KOPT-K1 (cell line): ENCODE results near the gene TSPAN18.

Experiments
- H3K27ac ChIP-seq: fragments of 200-600 bp; sonication (generic); 2 replicates; pipeline ENCODE4 v1.5.1; 2016; ENCODE audit warnings: antibody characterized with exemption, mild to moderate bottlenecking, low read depth, low read length; ENCODE audit not compliant: poor library complexity, severe bottlenecking
- H3K36me3 ChIP-seq: fragments of 200-600 bp; sonication (generic); 2 replicates; pipeline ENCODE4 v1.5.1; 2017; ENCODE audit warnings: antibody characterized with exemption, mild to moderate bottlenecking, low read length, moderate library complexity; ENCODE audit not compliant: insufficient read depth
- H3K9me3 ChIP-seq: fragments of 200-600 bp; sonication (generic); 2 replicates; pipeline ENCODE4 v1.5.1; 2017; ENCODE audit warnings: antibody characterized with exemption, low read length, mild to moderate bottlenecking; ENCODE audit not compliant: insufficient read depth, poor library complexity, severe bottlenecking

TSPAN18 gene

DNA sequence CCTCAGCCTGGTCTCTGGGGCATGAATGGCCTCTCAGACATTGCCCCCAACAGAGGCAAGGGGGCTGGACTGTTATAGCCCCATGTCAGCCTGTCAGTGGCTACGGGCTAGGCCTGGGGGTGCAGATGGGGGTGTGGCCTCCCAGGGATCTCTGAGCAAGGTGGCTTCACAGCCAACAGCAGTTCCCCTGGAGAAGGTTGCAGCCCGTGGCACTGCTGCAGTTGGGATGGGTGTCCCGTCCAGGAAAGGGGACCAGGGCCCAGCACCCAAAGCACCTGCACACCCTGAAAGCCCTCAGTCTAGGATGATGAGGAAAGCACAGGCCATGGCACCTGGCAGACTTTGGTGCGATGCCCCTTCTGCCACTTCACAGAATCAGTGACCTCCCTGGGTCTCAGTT lies 122.7 kb downstream of the TSPAN18 start:
- H3K36me3 ChIP-seq = no peaks in the 10 kb centered on the region
- H3K9me3 ChIP-seq = peaks cover 11% of the 10 kb centered on the region
- H3K27ac ChIP-seq = no peak overlapping the region

DNA sequence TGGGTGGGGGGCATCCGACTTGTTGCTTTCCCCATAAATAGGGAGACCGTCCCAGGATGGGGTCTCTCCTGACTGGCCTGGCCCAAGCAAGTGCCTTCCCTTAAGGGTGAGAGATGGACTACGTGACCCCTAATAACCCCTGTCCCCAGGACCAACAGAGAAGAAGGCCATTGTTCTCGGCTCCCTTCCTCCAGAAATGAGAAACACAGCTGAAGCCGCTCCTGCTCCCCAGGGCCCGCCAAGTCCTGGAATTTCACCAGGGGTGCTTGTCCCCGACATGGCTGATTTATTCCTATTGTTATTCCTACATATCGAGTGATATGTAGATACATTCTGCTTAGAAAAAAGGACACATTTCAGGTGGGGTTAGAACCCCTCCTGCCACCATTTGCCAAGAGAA lies 123.2 kb downstream of the TSPAN18 start:
- Histone ChIP-seq H3K36me3 (no peaks in the 10 kb centered on the region), H3K27ac (no peak overlapping the region), H3K9me3 (peaks cover 10% of the 10 kb centered on the region)

DNA sequence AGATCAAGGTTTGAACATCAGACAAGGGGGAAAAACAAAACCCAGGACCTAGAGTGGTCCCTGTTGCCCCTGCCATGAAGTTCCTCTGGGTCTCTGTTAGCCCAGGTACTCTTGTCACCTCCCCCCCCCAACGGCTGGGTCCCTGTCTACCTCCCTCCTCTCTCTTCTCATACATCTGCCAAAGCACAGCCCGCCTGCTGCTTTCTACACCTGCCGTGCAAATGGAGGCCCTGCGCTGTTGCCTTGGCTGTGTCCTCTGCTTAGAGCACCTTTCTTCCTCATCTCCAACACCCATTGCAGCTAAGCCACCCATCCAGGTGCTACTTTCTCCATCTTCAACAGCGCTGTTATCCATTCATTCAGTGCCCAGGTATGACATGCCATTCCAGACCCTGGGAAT lies 124.7 kb downstream of the TSPAN18 start:
- Histone ChIP-seq H3K9me3 (peaks cover 10% of the 10 kb centered on the region), H3K36me3 (no peaks in the 10 kb centered on the region), H3K27ac (no peak overlapping the region)

DNA sequence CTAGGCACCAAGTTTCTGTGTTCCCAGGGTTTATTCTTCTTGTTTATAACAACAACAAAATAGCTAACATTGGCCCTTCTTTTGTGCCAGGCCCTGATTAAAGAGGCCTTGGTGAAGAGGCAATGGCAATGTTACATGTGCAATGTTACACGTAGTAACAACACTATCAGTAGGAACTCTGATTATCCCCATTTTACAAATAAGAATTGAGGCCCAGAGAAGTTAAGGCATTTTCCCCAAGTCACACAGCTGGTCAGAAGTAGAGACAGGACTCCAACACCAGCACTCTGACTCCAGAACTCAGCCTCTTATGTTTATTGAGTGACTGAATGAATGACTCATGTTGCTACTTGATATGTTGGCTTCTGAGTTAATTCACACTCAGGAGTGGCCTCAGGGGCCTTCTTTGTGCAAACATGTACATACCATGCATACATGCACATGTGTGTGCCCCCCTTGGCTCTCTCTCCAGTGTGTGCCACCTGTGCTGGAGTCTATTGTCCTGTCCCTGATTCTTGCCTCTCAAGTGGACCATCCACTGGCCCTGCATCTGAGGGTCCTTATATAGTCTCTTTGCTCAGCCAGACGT lies 125.5 kb downstream of the TSPAN18 start:
- Histone ChIP-seq H3K27ac (no peak overlapping the region), H3K9me3 (peaks cover 4% of the 10 kb centered on the region), H3K36me3 (no peaks in the 10 kb centered on the region)

DNA sequence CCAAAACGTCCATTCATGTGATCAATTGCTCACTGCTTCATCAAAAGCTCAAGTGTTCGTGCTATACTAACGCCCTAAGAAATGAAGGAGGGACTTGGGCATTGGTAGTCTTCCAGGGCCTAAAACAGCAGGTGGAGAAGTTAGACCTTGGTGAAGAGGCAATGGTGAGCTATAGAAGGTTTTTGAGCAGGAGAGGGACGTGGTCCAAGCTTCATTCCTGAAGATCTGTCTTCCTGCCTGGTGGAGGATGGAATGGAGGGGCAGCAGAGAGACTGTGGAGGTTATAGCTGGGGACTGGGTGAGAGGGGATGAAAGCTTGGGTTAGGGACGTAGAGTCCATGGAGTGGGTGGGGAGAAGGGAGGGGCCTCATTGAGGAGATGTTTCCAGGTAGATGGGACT lies 126.2 kb downstream of the TSPAN18 start:
- Histone ChIP-seq H3K27ac (no peak overlapping the region), H3K36me3 (no peaks in the 10 kb centered on the region), H3K9me3 (no peaks in the 10 kb centered on the region)

DNA sequence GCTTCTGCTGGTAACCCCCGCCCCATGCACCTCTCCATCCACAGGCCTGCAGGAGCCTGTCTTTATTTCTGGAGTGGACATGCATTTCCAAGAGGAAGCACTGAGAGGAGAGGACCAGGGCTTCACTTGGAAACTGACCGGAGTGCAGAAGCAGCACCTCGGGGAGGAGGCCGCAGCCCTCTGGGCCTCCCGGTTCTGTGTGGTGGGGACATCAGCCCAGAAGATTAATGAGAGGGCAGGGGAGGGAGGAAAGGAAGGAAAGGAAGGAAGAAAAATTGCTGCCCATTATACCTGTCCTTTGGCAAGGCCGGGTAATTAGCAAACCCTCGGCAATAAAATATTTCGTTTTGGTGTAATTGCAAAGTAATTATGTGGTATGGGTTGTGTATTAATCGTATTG lies 126.9 kb downstream of the TSPAN18 start:
- Histone ChIP-seq H3K9me3 (no peaks in the 10 kb centered on the region), H3K27ac (no peak overlapping the region), H3K36me3 (no peaks in the 10 kb centered on the region)

DNA sequence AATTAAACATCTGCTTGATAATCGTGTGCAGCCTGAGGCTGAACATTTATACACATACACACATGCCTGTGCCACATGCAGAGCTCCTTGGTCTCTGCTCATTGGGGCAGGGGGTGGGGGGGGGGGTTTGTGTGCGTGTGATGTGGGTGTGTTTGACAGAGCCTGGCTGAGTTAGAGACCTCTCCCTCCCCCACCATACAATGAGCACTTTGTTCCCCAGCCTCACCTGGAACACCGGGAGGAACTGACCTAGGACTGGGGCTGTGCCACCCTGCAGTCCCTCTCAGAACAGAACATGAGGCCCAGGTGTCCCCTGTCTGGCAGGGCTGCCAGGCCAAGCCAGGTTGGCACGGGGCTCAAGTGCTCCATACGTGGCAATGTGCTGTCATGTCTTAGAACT lies 127.3 kb downstream of the TSPAN18 start:
- no peaks in the 10 kb centered on the region for H3K9me3 ChIP-seq
- no peaks in the 10 kb centered on the region for H3K36me3 ChIP-seq
- no peak overlapping the region for H3K27ac ChIP-seq

DNA sequence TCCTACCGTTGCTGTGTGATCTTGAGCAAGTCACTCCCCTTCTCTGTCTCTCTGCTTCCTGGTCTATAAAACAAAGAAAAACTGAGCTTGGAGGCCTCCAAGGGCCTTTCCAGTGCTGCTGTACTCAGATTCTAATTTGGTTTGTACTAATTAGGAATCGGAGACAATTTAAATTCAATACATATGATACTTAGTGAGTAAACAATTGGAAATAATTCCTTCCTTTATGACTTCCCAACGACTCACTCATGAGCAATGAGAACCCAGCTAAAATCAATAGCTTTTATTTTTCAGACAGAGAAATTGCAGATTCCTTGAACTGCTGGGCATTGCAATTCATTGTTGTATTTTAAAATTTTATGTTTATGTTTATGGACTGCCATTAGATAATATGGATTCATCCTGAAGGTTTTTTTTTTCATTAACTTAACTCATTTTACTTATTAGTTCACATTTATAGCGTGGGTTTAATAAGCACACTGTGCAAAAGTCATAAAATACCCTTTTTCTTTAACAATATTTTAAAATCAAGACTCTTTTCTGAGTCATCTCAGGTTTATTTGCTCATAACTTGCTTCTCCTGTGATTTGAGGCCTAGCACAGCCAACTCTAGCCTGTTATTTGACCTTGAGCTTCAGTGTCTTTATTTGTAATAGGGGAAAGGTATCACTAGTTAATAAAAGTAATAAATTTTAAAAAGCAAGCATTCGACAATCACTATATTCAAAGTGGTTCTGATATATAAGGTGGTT lies 128.2 kb downstream of the TSPAN18 start:
- H3K27ac ChIP-seq = no peak overlapping the region

DNA sequence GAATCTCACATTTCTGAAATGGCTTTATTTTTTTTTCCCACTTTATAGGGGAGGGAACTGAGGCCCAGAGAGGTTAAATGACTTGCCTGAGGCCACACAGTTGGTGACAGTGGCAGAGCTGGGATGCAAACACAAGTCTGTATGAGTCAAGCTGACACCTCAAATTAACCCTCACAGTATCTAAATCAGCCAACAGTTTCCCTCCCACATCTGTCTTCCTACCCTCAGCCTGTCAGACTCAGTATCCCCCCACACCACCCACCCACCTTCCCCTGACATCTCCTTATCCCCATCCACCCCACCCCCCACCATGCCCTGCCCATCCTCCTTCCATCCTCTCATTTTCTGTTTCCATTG lies 128.7 kb downstream of the TSPAN18 start:
- H3K9me3 ChIP-seq = no peaks in the 10 kb centered on the region
- H3K27ac ChIP-seq = no peak overlapping the region
- H3K36me3 ChIP-seq = no peaks in the 10 kb centered on the region

More for the DNA sequence above, 128.2 kb downstream of the TSPAN18 start:
- Histone ChIP-seq H3K36me3 (no peaks in the 10 kb centered on the region), H3K9me3 (no peaks in the 10 kb centered on the region)

DNA sequence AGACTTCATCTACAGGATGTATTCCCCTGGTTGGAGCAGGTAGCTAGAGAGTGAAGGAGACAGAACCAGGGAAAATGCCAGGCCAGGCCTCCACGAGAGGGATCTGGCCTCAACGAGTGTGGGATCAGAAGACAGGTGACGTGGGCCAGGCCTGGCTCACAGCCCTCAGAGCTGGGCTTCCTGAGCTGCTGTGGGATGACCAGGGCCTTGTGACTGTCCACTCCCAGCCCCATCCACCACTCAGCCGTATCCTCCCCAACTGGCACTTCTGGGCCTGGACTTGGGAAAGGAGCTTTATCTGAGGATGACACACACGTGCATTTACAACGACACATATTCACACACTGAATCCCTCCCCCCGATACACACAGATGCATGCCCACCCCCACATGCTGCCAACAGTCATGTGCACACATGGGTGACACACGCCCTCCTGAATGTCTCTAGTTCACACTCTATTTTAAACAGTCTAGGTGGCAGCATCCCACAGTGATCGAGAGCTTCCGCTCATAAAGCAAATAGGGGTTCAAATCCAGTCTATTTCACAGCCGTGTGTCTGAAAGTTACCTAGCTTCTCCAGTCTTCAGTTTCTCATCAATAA lies 130.8 kb downstream of the TSPAN18 start:
- Histone ChIP-seq H3K9me3 (no peaks in the 10 kb centered on the region), H3K27ac (no peak overlapping the region), H3K36me3 (no peaks in the 10 kb centered on the region)

DNA sequence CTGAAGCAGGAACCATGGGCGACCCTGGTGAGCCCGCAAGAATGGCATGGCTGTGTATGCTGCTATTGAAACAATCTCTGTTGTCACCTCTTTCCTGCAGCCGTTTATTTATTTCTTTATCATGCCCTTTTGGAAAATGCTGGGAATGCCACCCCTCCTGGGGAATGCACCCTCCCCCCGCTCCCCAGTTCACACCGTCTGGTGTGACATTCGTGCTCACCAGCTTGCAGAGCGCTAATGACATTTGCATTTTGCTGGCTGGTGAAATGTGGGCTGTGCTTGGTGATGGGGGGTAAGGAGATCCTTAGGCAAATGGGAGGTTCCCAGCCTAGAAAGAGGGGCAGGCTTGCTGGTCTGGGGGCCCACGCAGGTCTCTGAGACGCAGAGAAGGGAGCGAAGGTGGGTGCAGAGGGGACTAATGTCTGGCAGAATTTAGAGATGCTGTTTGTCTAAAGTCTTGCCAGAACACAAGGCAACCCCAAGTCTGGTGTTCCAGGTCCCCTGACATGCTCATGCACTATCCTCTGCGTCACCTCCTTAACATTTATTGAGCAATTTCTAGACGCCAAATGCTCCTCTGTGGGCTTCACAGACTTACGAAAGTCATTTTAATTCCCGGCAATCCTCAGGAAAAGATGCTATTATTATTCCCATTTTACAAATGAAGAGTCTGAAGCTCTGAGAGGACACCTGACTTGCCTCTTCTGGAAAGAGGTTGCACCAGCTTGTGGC lies 132.2 kb downstream of the TSPAN18 start:
- H3K9me3 ChIP-seq = no peaks in the 10 kb centered on the region
- H3K36me3 ChIP-seq = no peaks in the 10 kb centered on the region
- no peak overlapping the region for H3K27ac ChIP-seq

DNA sequence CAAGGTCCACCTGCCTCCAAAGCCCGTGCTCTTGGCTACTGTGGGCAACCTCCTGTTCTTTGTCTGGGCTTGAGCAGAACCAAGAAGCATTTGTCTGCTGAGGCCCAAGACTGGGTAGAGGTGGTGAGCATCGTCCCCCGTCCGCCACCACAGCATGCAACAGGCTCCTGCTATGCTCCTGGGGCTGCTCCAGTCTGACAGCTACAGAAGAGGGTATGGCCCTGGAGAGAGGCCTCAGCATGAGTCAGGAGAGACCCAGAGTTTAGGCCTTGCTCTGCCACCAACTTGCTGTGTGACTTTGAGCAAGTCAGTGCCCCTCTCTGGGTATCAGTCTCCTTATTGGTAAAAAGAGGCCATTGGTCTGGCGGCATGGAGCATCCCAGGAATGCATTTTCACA lies 132.8 kb downstream of the TSPAN18 start:
- Histone ChIP-seq H3K36me3 (no peaks in the 10 kb centered on the region), H3K27ac (no peak overlapping the region), H3K9me3 (no peaks in the 10 kb centered on the region)

DNA sequence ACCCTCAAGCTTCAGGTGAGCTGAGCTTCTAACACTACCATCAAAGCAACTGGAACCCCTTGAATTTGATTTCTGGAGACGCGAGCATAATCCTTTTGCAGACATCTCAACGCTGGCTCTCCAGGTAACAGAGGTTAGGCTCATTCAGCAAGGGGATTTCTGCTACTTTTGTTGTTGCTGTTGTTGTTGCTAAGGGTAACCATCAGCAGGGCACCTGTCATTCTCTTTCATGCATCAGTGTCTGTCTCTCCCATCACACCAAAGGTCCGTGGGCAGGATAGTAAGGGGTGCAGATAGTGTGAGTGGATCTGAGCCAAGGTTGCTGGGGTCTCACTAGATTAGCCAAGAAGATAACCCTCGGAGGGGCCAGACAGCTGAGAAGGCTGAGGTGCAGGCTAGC lies 133.6 kb downstream of the TSPAN18 start:
- Histone ChIP-seq H3K9me3 (no peaks in the 10 kb centered on the region), H3K36me3 (no peaks in the 10 kb centered on the region), H3K27ac (no peak overlapping the region)

DNA sequence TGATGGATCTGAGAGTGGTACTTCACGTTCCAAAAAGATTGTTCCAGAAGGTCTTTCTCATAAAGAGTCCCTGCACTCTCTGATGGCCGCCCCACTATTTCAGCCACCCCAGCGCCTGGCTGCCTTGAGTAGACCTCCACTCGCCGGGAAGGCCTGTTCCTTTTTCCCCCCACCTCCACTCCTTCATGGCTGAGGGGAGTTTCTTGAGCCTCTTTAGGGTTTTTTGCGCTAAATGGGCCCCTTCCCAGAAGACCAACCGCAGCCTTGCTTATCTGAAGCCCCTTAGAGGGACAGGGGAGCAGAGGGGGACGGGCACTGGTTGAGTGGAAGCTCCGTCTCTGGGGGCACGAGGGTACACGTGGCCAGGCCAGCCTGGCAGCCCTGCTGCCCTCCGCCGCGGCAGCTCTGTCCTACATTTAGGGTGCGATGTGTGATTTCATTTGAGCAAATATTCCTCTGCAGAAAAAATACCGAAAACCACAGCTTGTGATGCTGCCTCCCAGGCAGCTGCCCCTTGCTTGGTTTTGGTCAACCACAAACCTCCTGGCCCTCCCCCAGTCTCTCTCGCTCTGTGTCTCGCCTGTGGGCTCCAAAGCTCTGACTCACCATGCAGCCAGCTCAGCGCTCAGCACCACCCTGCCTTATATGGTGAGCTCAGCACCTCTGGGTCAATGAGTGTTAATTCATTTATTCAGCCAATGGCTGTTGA lies 135.2 kb downstream of the TSPAN18 start:
- no peaks in the 10 kb centered on the region for H3K9me3 ChIP-seq
- no peak overlapping the region for H3K27ac ChIP-seq
- H3K36me3 ChIP-seq = no peaks in the 10 kb centered on the region

DNA sequence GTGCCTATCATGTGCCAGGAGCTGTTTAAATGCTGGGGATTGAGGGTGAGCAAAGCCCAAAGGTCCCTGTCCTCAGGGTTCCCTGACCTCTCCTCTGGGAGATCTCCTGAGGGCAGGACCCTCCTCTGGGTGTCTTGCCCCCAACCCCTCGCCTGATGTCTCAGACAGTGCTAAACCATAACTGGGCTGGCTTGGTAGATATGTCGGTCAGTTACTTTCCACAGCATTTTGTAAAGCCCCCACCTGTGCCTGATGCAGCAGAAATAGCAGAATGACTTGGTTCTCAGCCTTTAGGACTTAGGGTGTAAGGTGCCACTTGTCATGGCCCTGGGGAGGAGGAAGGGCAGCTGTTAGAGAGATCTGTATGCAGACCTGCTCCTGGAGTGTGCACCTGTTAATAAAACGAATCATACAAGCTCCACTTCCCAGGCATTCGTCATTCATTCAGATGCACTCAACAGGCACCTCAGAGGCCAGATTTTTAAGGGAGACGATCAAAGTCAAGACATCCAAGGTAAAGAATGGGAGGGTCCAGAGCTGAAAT lies 135.9 kb downstream of the TSPAN18 start:
- H3K36me3 ChIP-seq = no peaks in the 10 kb centered on the region
- no peaks in the 10 kb centered on the region for H3K9me3 ChIP-seq
- H3K27ac ChIP-seq = no peak overlapping the region
